Breast epithelium (tissue), 3 donors: Measurements from ENCODE around the gene GRPEL1.

Experiments
- CTCF ChIP-seq, 3 donors: fragments of 450-650 bp; IDR thresholded peaks; one replicate each; pipeline ENCODE4 v1.5.1; 2016 to 2017; ENCODE audit warnings: antibody characterized with exemption in 3 of 3, mild to moderate bottlenecking in 3 of 3, moderate library complexity in 3 of 3
- POLR2A ChIP-seq: fragments of 450-650 bp; IDR thresholded peaks from one replicate; pipeline ENCODE4 v1.6.1; 2016; ENCODE audit warnings: antibody characterized with exemption, mild to moderate bottlenecking, moderate library complexity
- POLR2AphosphoS5 ChIP-seq, 3 donors: sonication (generic); formaldehyde crosslinking; IDR thresholded peaks; one replicate each; pipeline ENCODE4 v1.6.1; 2017; ENCODE audit warnings: antibody characterized with exemption in 3 of 3

GRCh38 chr4:7044137-7044930 lies 23.5 kb downstream of the GRPEL1 start:
- TF ChIP-seq CTCF (IDR thresholded peaks at IDR 0.05) (no peak), POLR2AphosphoS5 (IDR thresholded peaks at IDR 0.05) (no peak), POLR2A (no peak)
